Erythroblast (primary cell): ENCODE results near the gene OPCML.

ENCODE experiments used
- GATA1 ChIP-seq: IDR thresholded peaks from 2 replicates; pipeline ENCODE4 v1.6.1; 2011; ENCODE audit warnings: low read depth, mild to moderate bottlenecking, control low read depth, low read length, moderate library complexity
- POLR2A ChIP-seq: IDR thresholded peaks from 2 replicates; pipeline ENCODE4 v1.6.1; 2011; ENCODE audit warnings: mild to moderate bottlenecking, low read length

GRCh38 chr11:132653237-132653636, 879.1 kb downstream of the OPCML start:
- TF ChIP-seq POLR2A, result no peak
- TF ChIP-seq GATA1, result no peak
